AG09309 (cell line): ENCODE measurements around the gene NLRC5.
"Not testable (repeated sequence)": the region's sequence is repeated elsewhere in the genome, so short reads cannot be mapped to it uniquely, and the experiment has no call there.

Source experiments
- DNase-seq: peaks from one replicate; pipeline ENCODE4 v3.0.0-alpha.2; 2010; ENCODE audit warnings: low read depth
- H3K4me3 ChIP-seq: 2 replicates; pipeline ENCODE4 v1.5.1; 2011; ENCODE audit warnings: mild to moderate bottlenecking, low read depth, low read length, moderate library complexity; ENCODE audit not compliant: control insufficient read depth
- TF ChIP-seq, protein P1 (sequence below): IDR thresholded peaks from 2 replicates; pipeline ENCODE4 v1.5.1; 2011; ENCODE audit warnings: mild to moderate bottlenecking, low read depth, low read length, inconsistent platforms; ENCODE audit not compliant: insufficient read depth, control insufficient read depth; ENCODE audit errors: missing control alignments

The NLRC5 gene

DNA sequence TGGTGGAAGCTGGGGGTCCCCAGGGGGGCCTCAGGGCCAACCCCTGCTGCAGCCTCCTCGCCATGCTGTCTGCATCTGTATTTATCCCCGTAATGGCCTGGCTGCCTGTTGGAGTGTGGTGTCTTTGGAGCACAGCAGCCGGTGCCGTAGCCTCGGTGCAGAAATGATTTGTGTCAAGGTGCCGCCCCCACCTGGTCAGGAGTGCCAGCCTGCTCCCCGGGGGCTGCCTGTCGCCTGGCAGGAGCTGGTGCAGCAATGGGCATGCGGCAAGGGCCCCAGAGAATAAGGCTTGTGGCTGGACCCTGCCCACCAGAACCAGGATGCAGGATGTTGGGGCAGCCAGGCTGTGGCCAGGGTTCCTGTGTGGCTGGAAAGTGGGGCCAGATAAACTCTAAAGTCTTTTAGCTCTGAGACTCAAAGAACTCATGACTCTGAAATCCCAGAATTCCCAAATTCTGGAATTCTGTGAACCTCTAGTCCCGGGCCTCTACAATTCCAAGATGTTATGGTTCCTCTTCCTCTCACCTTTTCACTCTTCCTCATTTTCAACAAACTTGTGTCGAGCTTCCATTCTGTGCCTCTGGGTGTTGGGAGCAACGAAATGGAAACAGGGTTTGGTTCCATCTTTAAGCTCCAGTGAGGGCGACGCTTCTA lies 109.0 kb downstream of the NLRC5 start:
- no peak for DNase-seq
- H3K4me3 ChIP-seq, result no peak overlapping the region

DNA sequence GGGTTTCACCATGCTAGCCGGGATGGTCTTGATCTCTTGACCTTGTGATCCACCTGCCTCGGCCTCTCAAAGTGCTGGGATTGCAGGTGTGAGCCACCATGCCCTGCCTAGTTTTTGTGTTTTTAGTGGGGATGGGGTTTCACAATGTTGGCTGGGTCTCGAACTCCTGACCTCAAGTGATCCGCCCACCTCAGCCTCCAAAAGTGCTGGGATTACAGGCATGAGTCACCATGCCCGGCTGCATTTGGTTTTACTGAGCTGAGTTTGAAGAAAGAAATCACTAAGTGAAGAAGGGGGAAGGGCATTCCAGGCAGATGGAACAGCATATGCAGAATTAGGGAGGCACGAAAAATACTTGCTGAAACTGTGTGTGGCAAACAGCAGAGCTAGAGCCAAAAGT lies 110.6 kb downstream of the NLRC5 start:
- H3K4me3 ChIP-seq, DNase-seq: not testable (repeated sequence)

More for the DNA sequence above, 109.0 kb downstream of the NLRC5 start:
- TF ChIP-seq, protein P1, sequence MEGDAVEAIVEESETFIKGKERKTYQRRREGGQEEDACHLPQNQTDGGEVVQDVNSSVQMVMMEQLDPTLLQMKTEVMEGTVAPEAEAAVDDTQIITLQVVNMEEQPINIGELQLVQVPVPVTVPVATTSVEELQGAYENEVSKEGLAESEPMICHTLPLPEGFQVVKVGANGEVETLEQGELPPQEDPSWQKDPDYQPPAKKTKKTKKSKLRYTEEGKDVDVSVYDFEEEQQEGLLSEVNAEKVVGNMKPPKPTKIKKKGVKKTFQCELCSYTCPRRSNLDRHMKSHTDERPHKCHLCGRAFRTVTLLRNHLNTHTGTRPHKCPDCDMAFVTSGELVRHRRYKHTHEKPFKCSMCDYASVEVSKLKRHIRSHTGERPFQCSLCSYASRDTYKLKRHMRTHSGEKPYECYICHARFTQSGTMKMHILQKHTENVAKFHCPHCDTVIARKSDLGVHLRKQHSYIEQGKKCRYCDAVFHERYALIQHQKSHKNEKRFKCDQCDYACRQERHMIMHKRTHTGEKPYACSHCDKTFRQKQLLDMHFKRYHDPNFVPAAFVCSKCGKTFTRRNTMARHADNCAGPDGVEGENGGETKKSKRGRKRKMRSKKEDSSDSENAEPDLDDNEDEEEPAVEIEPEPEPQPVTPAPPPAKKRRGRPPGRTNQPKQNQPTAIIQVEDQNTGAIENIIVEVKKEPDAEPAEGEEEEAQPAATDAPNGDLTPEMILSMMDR, result no peak

DNA sequence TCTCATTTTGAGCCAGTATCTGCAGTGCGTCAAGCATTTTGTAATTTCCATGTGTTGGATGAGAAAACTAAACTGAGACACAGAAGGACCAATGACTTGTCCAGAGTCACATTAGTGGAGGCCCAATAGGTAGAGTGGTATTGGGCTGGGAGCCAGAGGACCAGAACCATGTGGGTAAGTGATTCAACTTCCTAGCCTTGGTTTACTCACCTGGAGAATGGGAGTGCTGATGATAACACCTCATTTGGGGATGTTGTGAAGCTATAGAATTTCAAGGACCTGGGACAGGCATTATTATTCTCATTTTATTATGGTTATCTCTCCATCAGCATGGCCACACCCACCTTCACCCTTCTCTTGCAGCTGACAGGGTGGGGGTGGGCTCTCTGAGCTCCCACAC lies 111.1 kb downstream of the NLRC5 start:
- H3K4me3 ChIP-seq, result no peak overlapping the region
- TF ChIP-seq, protein P1, result no peak
- no peak for DNase-seq

DNA sequence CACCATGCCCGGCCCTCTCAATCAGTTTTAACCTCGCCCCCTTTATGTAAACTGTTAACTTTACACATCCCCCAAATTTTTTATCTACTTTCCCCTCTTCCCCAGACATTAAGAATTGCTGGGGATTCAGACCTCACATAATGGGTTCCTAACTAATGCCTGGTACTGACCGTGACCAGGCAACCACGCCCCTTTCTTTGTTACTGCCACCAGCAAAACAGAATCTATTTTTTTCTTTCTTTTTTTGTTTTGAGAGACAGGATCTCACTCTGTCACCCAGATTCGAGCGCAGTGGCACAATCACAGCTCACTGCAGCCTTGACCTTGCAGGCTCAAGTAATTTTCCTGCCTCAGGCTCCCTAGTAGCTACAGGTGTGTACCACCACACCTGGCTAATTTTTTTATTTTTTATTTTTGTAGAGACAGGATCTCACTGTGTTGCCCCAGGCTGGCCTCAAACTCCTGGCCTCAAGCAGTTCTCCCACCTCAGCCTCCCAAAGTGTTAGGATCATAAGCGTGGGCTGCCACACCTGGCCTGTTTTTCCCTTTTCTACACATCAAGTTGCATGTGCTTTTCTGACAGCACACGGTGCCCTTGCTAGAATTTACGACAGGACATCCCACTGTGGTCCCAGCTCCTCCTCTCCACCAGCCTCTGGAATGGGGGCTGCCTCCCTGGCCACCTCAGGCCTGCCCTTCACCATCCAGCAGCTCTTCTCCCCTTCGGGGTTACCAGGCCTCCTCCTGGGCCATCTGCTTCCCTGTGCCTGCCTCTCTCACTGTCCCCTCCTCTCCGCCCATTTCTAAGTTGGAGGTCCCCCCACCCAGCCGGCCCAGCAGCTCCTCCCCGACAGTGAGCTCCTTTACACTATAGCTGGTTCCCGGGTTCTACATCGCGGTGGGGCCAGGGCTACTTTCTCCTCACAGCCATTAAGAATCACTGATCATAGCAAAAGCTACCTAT lies 113.8 kb downstream of the NLRC5 start:
- DNase-seq, result no peak
- TF ChIP-seq, protein P1, result no peak
- H3K4me3 ChIP-seq, result no peak overlapping the region

DNA sequence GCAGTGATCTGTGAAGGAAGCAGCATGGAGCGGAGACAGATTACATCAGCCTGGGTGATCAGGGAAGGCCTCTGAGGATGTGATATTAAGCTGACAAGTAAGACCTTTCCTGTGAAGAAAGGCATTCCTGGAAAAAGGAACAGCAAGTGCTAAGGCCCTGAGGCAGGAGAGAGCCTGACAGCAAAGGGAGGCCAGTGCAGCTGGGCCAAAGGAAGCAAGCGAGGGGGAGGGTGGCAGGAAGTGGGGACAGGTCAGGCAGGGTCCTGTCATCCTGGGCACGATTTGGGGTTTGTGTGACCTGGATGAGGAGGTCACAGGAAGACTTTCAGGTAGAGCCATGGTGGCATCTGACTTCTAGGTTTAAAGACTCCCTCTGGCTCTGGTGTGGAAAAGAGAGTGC lies 115.3 kb downstream of the NLRC5 start:
- no peak for DNase-seq
- TF ChIP-seq, protein P1, result no peak
- no peak overlapping the region for H3K4me3 ChIP-seq

DNA sequence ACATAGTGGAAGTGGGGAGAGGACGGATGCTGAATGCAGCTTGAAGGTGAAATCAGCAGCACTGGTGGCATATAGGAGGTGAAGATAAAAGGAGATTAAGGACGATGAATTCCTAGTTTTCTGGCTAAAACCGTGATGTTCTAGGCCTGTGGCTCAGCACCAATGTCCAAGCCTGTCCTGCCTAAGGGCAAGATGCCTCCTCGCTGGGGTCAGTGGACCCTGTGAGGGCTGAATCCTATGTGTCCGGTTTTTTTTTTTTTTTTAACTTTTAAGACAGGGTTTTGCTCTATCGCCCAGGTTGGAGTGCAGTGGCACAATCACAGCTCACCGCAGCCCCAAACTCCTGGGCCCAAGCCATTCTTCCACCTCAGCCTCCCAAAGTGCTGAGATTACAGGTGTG lies 115.8 kb downstream of the NLRC5 start:
- TF ChIP-seq, protein P1, result no peak
- no peak overlapping the region for H3K4me3 ChIP-seq
- DNase-seq, result no peak

DNA sequence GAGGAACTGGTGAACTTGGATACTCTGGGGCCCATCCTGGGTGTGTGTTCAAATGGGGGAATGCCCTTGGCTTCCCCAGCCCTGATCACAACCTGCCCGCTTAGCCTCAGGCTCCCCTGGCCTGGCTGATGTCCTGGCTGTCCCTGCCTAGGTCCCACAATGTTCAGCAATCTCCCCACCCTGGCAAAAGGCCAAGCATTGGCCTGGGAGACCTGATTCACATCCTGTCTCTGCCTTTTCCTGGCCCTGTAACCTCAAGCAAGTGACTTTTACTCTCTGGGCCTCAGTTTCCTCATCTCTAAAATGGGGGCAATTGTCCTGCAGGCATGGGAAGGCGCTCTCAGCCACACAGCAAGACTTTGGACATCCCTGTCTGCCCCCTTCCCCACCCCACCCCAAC lies 117.4 kb downstream of the NLRC5 start:
- DNase-seq, result no peak
- H3K4me3 ChIP-seq, result no peak overlapping the region
- TF ChIP-seq, protein P1, result no peak
